ENCODE data around the gene SNX9.

Gene SNX9

DNA sequence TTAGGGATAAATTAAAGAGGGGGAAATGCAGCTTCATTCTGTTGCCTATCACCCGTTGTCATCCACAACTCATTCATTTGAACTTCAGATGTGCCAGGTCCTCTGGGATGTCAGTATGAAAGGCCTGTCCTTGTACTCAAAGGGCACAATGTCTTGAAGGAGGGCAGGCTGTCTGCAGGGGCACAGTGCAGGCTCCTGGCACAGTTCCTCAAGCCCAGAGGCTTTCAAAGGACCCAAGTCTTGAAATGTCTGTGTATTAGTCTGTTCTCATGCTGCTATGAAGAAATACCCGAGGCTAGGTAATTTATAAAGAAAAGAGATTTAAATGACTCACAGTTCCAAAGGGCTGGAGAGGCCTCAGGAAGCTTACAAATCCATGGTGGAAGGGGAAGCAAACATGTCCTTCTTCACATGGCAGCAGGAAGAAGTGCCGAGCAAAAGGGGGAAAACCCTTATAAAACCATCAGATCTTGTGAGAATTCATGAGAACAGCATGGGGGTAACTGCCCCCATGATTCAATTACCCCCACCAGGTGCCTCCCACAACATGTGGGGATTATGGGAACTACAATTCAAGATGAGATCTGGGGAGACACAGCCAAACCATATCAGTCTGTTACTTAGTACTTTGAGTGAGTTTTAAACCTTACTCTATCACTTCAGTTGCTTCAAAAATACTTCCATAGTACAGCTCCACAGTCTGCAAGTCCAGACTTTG is 9.4 kb downstream of the SNX9 start:
- TF ChIP-seq, protein P1, sequence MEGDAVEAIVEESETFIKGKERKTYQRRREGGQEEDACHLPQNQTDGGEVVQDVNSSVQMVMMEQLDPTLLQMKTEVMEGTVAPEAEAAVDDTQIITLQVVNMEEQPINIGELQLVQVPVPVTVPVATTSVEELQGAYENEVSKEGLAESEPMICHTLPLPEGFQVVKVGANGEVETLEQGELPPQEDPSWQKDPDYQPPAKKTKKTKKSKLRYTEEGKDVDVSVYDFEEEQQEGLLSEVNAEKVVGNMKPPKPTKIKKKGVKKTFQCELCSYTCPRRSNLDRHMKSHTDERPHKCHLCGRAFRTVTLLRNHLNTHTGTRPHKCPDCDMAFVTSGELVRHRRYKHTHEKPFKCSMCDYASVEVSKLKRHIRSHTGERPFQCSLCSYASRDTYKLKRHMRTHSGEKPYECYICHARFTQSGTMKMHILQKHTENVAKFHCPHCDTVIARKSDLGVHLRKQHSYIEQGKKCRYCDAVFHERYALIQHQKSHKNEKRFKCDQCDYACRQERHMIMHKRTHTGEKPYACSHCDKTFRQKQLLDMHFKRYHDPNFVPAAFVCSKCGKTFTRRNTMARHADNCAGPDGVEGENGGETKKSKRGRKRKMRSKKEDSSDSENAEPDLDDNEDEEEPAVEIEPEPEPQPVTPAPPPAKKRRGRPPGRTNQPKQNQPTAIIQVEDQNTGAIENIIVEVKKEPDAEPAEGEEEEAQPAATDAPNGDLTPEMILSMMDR (IDR thresholded peaks at IDR 0.05; ENCODE audit: low read depth, low read length) = no peak
- no peak for DNase-seq (ENCODE audit: extremely low read depth, low read depth)

DNA sequence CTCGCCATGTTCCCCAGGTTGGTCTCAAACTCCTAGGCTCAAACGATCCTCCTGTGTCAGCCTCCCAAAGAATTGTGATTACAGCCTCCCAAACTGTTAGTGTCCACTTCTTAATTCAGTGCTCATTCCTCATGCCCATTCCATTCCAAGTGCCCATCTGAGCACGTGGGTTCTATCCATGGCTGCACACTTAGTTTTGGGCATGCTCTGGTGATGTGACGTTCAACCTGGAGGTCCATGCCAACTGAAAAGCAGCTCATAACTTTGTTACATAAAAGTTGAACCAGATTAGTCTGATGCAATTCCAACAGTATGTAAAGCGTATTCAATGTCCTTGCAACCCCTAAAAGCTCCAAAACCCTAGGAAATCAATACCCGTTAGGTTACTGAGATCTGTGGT is 11.5 kb downstream of the SNX9 start:
- DNase-seq (ENCODE audit: extremely low read depth, low read depth) = no peak
- TF ChIP-seq, protein P1 (IDR thresholded peaks at IDR 0.05; ENCODE audit: low read depth, low read length) = no peak

DNA sequence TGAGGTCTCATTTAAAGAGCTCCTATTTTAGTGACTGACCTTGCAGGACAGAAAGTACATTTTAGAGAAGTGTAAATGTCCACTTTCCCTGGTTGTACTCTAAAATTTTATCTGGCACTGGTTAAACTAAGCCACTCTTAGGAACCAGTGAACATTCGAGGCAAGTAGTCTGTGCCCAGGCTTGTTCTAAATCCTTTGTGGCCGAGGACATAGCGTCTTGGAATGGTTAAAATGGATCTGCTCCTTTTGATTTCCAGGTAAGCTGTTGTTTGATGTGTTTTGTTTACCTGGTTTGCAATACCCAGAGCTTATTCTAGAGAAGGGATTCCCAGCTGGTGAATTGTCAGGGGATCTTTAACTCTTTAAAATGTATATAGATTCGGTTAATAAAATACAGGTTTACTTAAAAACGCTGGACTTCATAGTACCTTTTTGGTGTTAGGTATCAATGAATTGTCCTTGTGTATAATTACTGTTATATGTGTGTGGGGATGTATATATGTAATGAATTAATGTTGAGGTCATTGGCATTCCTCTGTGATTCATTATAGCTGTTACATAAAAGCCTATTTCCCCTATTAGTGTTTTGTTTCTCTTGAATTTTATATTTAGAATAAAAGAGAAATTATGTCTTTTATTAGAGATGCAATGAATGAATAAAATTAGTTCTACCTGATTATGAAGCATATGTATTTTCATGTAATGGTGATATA is 15.8 kb downstream of the SNX9 start:
- DNase-seq (ENCODE audit: extremely low read depth, low read depth) = no peak
- TF ChIP-seq, protein P1 (IDR thresholded peaks at IDR 0.05; ENCODE audit: low read depth, low read length) = no peak

DNA sequence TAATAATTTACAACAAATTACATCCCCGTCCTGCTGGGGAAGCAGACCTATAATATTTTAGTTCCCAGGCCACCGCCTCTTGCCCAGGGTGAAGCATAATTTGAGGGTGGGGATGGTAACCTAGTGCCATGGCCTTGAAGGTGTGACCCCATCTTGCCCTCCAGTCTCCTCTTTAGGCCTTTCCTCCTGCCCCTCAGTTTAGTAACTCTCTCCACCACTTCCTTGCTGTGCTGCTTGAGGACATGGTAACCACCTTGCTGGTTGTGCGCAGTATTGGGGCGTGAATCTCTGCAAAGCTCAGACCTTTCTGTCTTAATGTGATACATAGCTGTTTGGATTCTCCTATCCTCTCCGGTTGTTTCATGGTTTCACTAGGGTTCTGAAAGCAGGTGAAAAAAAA is 16.6 kb downstream of the SNX9 start:
- TF ChIP-seq, protein P1 (IDR thresholded peaks at IDR 0.05; ENCODE audit: low read depth, low read length) = no peak
- DNase-seq (ENCODE audit: extremely low read depth, low read depth) = no peak

DNA sequence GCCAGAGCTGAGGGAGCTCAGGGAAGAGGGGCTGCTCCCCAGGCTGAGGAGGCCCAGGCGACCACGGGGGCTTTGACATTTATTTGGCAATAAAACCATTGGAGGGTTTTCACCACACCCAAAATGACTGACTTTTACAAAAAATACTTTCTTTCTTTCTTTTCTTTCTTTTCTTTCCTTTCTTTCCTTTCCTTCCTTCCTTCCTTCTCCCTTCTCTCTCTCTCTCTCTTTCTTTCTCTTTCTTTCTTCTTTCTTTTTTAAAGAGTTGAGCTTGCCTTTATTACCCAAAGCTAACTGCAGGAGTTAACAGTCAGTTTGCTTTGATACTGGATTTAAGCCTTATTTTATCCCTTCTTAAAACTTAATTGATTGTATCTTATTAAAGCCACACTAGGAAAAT is 17.2 kb downstream of the SNX9 start:
- TF ChIP-seq, protein P1 (IDR thresholded peaks at IDR 0.05; ENCODE audit: low read depth, low read length) = no peak
- no peak for DNase-seq (ENCODE audit: extremely low read depth, low read depth)

DNA sequence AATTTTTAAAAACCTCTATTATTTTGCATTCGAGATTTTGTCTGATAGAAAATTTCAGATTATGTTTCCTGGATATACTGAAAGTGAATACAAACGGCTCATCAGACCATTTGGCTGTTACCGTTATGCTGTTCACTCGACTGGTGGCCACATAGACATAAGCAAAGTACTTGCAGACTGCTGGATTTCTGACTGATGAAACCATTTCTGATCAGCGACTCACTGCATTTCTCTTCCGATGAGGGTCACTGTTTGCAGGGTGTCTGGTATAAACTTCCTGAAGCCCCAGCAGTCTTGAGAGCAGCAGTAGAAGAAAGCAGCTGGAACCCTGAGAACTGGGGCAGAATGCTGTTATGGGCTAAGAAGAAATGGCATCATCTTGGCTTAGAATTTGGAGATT is 17.7 kb downstream of the SNX9 start:
- TF ChIP-seq, protein P1 (IDR thresholded peaks at IDR 0.05; ENCODE audit: low read depth, low read length) = no peak
- DNase-seq (ENCODE audit: extremely low read depth, low read depth) = no peak

DNA sequence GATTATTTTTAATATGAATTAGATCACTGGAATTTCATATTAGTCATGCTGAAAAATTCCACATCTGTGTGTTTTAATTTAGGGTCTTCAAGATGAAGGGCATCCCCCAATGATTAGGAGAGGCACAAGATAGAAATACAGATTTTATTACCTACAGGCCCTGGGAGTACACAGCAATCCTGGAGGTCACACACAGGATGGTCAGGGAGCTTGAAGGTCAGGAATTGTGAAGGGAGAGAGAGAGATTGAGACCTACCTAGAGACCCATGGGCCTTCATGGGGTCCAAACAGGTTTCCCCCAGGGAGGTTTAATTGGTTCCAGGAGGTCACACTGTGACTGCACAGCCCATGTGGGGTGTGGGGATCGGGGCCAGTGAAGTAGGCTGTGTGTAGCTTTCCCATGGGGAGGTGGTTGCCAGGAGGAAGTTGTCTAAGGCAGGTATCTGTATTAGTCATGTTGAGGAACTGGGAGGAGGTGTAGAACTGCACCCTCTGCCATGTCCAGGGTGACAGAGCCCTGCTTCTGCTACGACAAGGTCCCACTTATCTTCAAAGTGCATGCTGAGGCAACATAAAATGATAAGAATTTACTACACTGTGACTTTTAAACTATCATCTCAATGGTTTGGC is 18.3 kb downstream of the SNX9 start:
- TF ChIP-seq, protein P1 (IDR thresholded peaks at IDR 0.05; ENCODE audit: low read depth, low read length) = no peak
- DNase-seq (ENCODE audit: extremely low read depth, low read depth) = no peak

Measured in AG09319 (cell line).